IPS-18a (cell line): ENCODE data around the gene DNMT3A.

ENCODE experiments used
- H3K27ac ChIP-seq: one replicate; pipeline ENCODE4 v1.5.1; 2013; ENCODE audit warnings: low read length
- H3K27me3 ChIP-seq: one replicate; pipeline ENCODE4 v1.6.1; 2013; ENCODE audit warnings: mild to moderate bottlenecking, low read length; ENCODE audit not compliant: control insufficient read depth, insufficient read depth
- H3K36me3 ChIP-seq: one replicate; pipeline ENCODE4 v1.6.1; 2013; ENCODE audit warnings: low read depth, low read length; ENCODE audit not compliant: control insufficient read depth
- H3K4me1 ChIP-seq: one replicate; pipeline ENCODE4 v1.6.1; 2013; ENCODE audit warnings: low read depth, low read length; ENCODE audit not compliant: control insufficient read depth
- H3K4me3 ChIP-seq: one replicate; pipeline ENCODE4 v1.5.1; 2013; ENCODE audit warnings: low read length
- H3K9ac ChIP-seq: one replicate; pipeline ENCODE4 v1.6.1; 2013; ENCODE audit warnings: mild to moderate bottlenecking, low read length, moderate library complexity
- H3K9me3 ChIP-seq: one replicate; pipeline ENCODE4 v1.6.1; 2013; ENCODE audit warnings: low read depth, low read length; ENCODE audit not compliant: control insufficient read depth

DNMT3A gene

DNA sequence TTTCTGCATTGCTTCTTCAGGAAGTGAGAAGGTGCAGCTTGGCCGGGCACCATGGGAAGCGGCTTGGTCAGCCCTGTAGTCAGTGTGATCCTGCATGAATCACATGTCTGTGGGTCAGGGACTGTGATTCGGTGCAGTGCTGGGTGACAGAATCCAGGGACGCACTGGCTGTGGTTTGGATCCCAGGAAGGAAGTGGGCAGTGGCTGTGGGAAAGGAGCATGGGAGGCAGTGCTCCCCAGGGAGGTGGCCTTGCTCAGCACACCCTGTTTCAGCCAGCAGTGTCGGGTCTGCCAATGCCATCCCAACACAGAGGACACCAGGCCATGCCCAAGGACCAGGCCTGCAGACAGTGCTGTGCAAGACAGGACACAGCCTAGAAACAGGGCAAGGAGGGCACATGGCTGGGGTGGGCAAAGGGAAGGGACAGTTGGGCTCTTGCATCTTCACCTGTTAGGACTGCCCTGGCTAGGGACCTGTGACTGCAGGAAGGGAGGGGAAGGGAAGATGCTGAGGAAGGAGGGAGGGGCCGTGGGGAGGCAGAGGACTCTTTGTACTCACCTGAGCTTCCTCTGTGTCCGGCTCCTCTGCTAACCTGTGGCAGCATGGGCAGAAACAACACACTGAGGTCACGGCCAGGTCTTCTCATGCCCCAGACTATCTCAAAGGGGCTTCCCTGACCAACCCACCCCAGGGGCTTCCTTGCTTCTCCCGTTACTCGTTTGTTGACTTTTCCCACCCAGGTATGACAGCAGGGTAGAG lies 37.2 kb upstream of the DNMT3A start:
- H3K36me3 ChIP-seq, result no peaks in the 10 kb centered on the region
- H3K9me3 ChIP-seq, result no peaks in the 10 kb centered on the region
- no peak overlapping the region for H3K27ac ChIP-seq
- H3K4me1 ChIP-seq, result peaks cover 8% of the 10 kb centered on the region
- peaks cover 14% of the 10 kb centered on the region for H3K27me3 ChIP-seq
- no peak overlapping the region for H3K9ac ChIP-seq
- no peak overlapping the region for H3K4me3 ChIP-seq

GRCh38 chr2:25377822-25378421 lies 36.2 kb upstream of the DNMT3A start:
- Histone ChIP-seq H3K9ac (no peak overlapping the region), H3K27ac (no peak overlapping the region), H3K4me3 (no peak overlapping the region), H3K9me3 (no peaks in the 10 kb centered on the region), H3K27me3 (peaks cover 14% of the 10 kb centered on the region), H3K4me1 (peaks cover 8% of the 10 kb centered on the region), H3K36me3 (no peaks in the 10 kb centered on the region)

- Histone ChIP-seq H3K36me3 (no peaks in the 10 kb centered on the region), H3K4me3 (peak overlapping the region; percentile 54), H3K27ac (peak overlapping the region; percentile 49), H3K9ac (peak overlapping the region; percentile 60), H3K4me1 (peaks cover 8% of the 10 kb centered on the region), H3K9me3 (no peaks in the 10 kb centered on the region), H3K27me3 (peaks cover 14% of the 10 kb centered on the region)
Measured at GRCh38 chr2:25376750-25377621, 35.3 kb upstream of the DNMT3A start.

DNA sequence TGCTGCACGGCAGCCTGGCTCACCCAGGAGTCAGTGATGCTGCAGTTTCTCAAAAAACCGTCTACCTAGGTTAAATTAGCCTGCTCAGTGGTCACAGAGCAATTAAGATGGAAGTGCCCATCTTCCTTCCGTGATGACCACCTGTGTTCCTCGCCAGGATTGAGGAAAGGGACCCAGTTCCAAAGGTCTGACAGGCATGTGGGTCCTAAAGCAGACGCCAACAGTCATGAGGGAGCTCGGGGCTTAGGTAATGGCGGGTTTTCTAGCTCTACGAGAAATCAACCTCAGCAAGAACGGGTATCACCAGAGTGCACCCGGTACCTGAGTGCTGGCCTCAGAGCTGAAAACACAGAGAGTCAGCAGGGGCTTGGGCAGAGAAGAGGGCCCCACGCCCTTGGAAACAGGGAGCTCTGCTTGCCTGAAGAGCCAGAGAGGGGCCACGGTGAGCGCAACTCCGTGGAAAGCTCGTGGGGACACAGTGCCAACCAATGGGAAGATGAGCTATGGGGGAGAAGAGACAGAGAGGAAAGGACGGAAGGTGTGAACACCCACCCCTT lies 34.3 kb upstream of the DNMT3A start:
- H3K36me3 ChIP-seq, result no peaks in the 10 kb centered on the region
- no peak overlapping the region for H3K27ac ChIP-seq
- H3K27me3 ChIP-seq, result peaks cover 14% of the 10 kb centered on the region
- peaks cover 8% of the 10 kb centered on the region for H3K4me1 ChIP-seq
- no peak overlapping the region for H3K9ac ChIP-seq
- no peaks in the 10 kb centered on the region for H3K9me3 ChIP-seq
- H3K4me3 ChIP-seq, result peak overlapping the region; percentile 20

- Histone ChIP-seq H3K27ac (no peak overlapping the region), H3K4me3 (no peak overlapping the region), H3K4me1 (peaks cover 8% of the 10 kb centered on the region), H3K36me3 (no peaks in the 10 kb centered on the region), H3K27me3 (peaks cover 14% of the 10 kb centered on the region), H3K9me3 (no peaks in the 10 kb centered on the region), H3K9ac (no peak overlapping the region)
Measured at GRCh38 chr2:25375371-25375988, 33.8 kb upstream of the DNMT3A start.

- Histone ChIP-seq H3K4me1 (peaks cover 8% of the 10 kb centered on the region), H3K9me3 (no peaks in the 10 kb centered on the region), H3K9ac (no peak overlapping the region), H3K36me3 (no peaks in the 10 kb centered on the region), H3K27me3 (peaks cover 14% of the 10 kb centered on the region), H3K4me3 (no peak overlapping the region), H3K27ac (no peak overlapping the region)
Measured at GRCh38 chr2:25374827-25375226, 33.1 kb upstream of the DNMT3A start.

GRCh38 chr2:25374411-25374810 lies 32.7 kb upstream of the DNMT3A start:
- no peaks in the 10 kb centered on the region for H3K9me3 ChIP-seq
- no peak overlapping the region for H3K27ac ChIP-seq
- H3K27me3 ChIP-seq, result peaks cover 14% of the 10 kb centered on the region
- no peak overlapping the region for H3K4me3 ChIP-seq
- no peak overlapping the region for H3K9ac ChIP-seq
- H3K36me3 ChIP-seq, result no peaks in the 10 kb centered on the region
- peaks cover 8% of the 10 kb centered on the region for H3K4me1 ChIP-seq

- Histone ChIP-seq H3K36me3 (no peaks in the 10 kb centered on the region), H3K4me3 (no peak overlapping the region), H3K27ac (no peak overlapping the region), H3K9ac (no peak overlapping the region), H3K4me1 (peaks cover 8% of the 10 kb centered on the region), H3K27me3 (peaks cover 14% of the 10 kb centered on the region), H3K9me3 (no peaks in the 10 kb centered on the region)
Measured at GRCh38 chr2:25373269-25373981, 31.7 kb upstream of the DNMT3A start.

DNA sequence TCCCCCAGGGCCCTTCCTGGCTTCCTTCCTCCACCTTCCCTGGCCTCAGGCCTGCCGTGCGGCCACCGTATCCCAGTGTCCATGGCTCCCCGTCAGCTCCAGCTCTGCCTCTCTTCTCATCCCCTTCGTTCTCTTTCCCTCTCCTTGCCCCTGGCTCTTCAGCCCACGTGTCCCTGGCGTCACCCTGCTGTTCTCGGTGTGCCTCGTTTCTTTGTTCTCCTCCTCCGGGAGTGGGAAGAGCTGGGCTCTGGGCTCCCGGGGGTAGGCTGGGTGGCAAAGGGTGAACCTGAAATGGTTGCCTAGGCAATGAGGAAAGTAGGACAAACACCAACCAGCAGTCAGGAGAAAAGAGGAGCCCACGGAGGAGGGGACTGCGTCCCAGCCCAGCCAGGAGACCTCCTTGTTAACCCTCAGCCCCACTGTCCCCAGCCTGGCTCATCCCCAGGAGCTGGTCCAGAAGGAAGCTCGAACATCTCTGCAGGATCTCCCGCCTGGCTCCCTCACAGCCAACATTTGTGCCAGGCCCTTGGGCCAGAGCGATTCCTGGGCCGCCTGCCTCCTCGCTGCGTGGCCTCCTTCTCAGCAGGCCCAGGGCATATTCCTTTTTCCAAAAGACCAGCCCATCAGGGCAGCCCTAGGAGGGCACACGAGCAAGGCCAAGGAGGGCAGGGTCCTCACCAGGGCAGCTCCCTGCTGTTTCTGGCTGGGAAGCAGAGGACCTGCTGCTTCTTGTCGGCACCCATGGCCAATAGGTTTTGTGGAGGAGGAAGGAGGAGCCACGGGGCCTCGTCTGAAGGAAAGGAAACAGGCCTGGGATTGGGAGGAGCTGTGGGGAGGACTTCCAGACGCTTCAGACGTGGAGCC lies 30.9 kb upstream of the DNMT3A start:
- Histone ChIP-seq H3K4me3 (no peak overlapping the region), H3K4me1 (peaks cover 8% of the 10 kb centered on the region), H3K27ac (no peak overlapping the region), H3K9me3 (no peaks in the 10 kb centered on the region), H3K36me3 (no peaks in the 10 kb centered on the region), H3K9ac (no peak overlapping the region), H3K27me3 (peaks cover 16% of the 10 kb centered on the region)
